Posterior vena cava (tissue), 2 donors: ENCODE measurements around the gene NLE1. TPM values are rescaled to one million over a fixed set of nuclear protein-coding genes. Genes with fewer than 3 reads are reported as not detected.
A peak's percentile ranks its signal among the peaks of the same experiment; 100 is the strongest.
"Not testable (repeated sequence)": the region's sequence is repeated elsewhere in the genome, so short reads cannot be mapped to it uniquely, and the experiment has no call there.

Source experiments
- DNase-seq: peaks from one replicate; pipeline ENCODE4 v3.0.0-alpha.2; 2020; ENCODE audit warnings: low spot score
- intact Hi-C, 2 donors: fragments of 100-400 bp; cut with DNase I; formaldehyde crosslinking; loops; one replicate each; pipeline versions ENCODE4 v1.14.1 to v1.14.2; 2022 to 2023
- total RNA-seq, 2 donors: library from RNA; stranded (reverse); fragmentation: NEBNext Ultra II Directional; extraction: Animal tissue kit (Norgen Biotek cat#: 25700); gene quantifications; one replicate each; pipeline ENCODE4 v1.2.1, GENCODE V29; 2021
- donor health status: DM: yes; HTN: yes; CAD: no.
- donor health status: DM: yes; HTN: yes; CAD: no.

Gene NLE1
- total RNA-seq, 2 donors from 2014 or later = 8.4 to 9.1 TPM

GRCh38 chr17:35138218-35138617, 3.9 kb downstream of the NLE1 start:
- no peak for DNase-seq
- intact Hi-C loops = no loop called here

- DNase-seq = peak; percentile 73
- intact Hi-C loops = loop anchor here in 1 of 2 donors (1.0 kb wide), 1 partner anchor 30 kb away; no protein-coding TSS in a partner anchor
Observed at GRCh38 chr17:35135322-35135721, 6.8 kb downstream of the NLE1 start.

- peak; percentile 69 for DNase-seq
- intact Hi-C loops = no loop called here
Observed at GRCh38 chr17:35132816-35133550, 9.1 kb downstream of the NLE1 start.

- intact Hi-C loops = no loop called here
- DNase-seq = peak; percentile 42
Observed at GRCh38 chr17:35132099-35132498, 10.0 kb downstream of the NLE1 start.

GRCh38 chr17:35130392-35130791, 11.7 kb downstream of the NLE1 start:
- DNase-seq = peak; percentile 62
- intact Hi-C loops = no loop called here

- intact Hi-C loops = loop anchor here in 1 of 2 donors (10.0 kb wide), 1 partner anchor 595 kb away; no protein-coding TSS in a partner anchor
- DNase-seq = no peak
Observed at GRCh38 chr17:35129973-35130351, 12.1 kb downstream of the NLE1 start.

- intact Hi-C loops = loop anchor here in 1 of 2 donors (10.0 kb wide), 1 partner anchor 595 kb away; no protein-coding TSS in a partner anchor
- DNase-seq = peak; percentile 58
Observed at GRCh38 chr17:35129154-35129972, 12.7 kb downstream of the NLE1 start.

- intact Hi-C loops = loop anchor here in 1 of 2 donors (10.0 kb wide), 1 partner anchor 593 kb away; no protein-coding TSS in a partner anchor
- peak; percentile 81 for DNase-seq
Observed at GRCh38 chr17:35127751-35128514, 14.2 kb downstream of the NLE1 start.

GRCh38 chr17:35121315-35121714, 20.8 kb downstream of the NLE1 start, which contains the start of gene FNDC8:
FNDC8 (plus strand) TSS chr17:35121615; CDS start chr17:35121694, 79 bp downstream.
- intact Hi-C loops = loop anchor here in 1 of 2 donors (10.0 kb wide), 1 partner anchor 587 kb away; no protein-coding TSS in a partner anchor
- DNase-seq = peak; percentile 41

GRCh38 chr17:35119370-35120165, 22.5 kb downstream of the NLE1 start, which contains the start of gene RAD51D:
RAD51D (minus strand) TSS chr17:35119860; CDS start chr17:35119613, 247 bp downstream.
- DNase-seq = peak; percentile 91
- intact Hi-C loops = loop anchor here in 1 of 2 donors (10.0 kb wide), 3 partner anchors 125 to 695 kb away; no protein-coding TSS in a partner anchor

GRCh38 chr17:35117984-35118383, 24.1 kb downstream of the NLE1 start:
- peak; percentile 15 for DNase-seq
- intact Hi-C loops = loop anchor here in 1 of 2 donors (10.0 kb wide), 2 partner anchors 123 to 693 kb away; no protein-coding TSS in a partner anchor

- DNase-seq = peak; percentile 49
- intact Hi-C loops = loop anchor here in 1 of 2 donors (10.0 kb wide), 2 partner anchors 122 to 692 kb away; no protein-coding TSS in a partner anchor
Observed at GRCh38 chr17:35116845-35117244, 25.3 kb downstream of the NLE1 start.

GRCh38 chr17:35110791-35111190, 31.3 kb downstream of the NLE1 start:
- not testable (repeated sequence) for DNase-seq

GRCh38 chr17:35104844-35105450, 37.2 kb downstream of the NLE1 start:
- no peak for DNase-seq
- intact Hi-C loops = loop anchor here in 1 of 2 donors (1.0 kb wide), 1 partner anchor 30 kb away; no protein-coding TSS in a partner anchor

More at GRCh38 chr17:35110791-35111190, 31.3 kb downstream of the NLE1 start:
- intact Hi-C loops = loop anchor here in 1 of 2 donors (10.0 kb wide), 2 partner anchors 116 to 686 kb away; no protein-coding TSS in a partner anchor

GRCh38 chr17:35103271-35103670, 38.8 kb downstream of the NLE1 start:
- no peak for DNase-seq
- intact Hi-C loops = no loop called here

GRCh38 chr17:35101725-35102124, 40.4 kb downstream of the NLE1 start:
- intact Hi-C loops = no loop called here
- no peak for DNase-seq

- DNase-seq = no peak
- intact Hi-C loops = no loop called here
Observed at GRCh38 chr17:35101036-35101435, 41.1 kb downstream of the NLE1 start.
